NOMO-1 treated with dmso at 0.1 percent for 144 hours (cell line): Measurements from ENCODE around the gene EYS.

Source experiments
- DNase-seq: peaks from one replicate; lab custom pipeline; 2025; ENCODE audit not compliant: unreplicated experiment; lab: John Stamatoyannopoulos, UW

The EYS gene

DNA sequence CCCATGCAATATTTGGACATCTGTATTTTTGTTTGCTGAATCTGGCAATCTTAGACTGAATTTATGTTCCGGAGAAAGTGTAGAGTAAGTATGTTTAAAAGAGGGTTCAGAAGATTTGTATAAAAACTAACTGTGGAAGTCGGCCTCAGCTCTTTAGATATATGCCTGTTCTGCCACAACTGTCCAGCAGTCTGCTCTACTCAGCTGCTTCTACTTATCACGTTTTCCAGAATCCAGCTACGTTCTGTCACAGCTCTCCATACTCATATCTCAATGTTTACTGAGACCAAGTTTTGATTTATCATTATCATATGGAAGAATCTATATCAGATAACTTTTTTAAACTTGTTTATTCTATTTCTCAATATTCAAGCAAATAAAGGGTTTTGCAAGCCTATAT is 721.3 kb downstream of the EYS start:
- DNase-seq = no peak

DNA sequence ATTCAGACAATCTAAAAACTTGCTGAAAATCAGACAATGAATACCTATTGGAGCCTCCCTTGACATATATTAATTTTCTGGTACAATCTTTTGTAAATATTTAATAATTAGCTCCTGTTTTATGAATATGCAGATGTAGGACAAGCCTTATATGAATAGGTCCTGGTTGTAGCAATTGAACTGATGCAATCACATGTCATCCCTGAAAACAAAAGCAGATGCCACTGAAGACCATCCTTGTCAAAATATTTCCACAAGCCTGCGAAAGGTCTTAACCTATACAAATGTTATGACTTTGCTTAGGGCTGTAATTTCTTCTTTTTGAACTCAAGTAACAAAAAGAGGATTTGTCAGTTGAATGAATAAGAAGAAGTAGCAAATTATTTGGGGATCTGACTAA is 722.1 kb downstream of the EYS start:
- DNase-seq = no peak

DNA sequence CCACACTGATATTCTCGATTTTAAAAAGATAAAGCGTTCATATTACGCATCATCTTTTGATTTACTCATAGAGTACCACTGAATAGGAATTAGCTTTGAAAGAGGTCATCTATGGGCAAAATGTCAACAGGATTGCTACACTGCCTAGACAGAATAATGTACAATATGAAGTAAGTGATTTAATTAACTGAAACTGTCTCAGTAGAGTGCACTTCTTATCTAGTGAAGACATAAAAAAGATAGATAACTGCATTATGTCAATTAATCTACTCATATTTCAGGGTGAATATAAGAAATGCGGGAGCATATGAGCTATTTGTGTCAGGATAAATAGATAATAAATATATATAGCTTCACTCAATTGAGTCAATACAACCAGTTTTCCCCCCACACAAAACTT is 723.9 kb downstream of the EYS start:
- no peak for DNase-seq

DNA sequence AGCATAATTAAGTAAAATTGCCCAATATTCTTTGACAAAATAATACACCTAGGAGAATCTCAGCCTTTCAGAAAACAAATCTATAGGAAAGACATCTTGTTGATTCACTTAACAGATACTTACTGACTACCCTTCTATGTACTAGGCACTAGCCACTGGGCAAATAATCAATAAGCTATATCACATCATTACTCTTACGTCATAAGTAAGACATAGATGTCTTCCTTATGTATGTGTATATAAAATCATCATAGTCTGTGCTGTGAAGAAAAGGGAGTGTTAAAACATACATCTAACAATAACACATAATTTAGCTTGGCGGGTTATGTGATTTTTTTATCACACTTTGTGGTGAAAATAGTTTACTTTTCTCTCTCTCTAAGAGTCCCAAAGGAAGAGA is 733.9 kb downstream of the EYS start:
- DNase-seq = no peak

DNA sequence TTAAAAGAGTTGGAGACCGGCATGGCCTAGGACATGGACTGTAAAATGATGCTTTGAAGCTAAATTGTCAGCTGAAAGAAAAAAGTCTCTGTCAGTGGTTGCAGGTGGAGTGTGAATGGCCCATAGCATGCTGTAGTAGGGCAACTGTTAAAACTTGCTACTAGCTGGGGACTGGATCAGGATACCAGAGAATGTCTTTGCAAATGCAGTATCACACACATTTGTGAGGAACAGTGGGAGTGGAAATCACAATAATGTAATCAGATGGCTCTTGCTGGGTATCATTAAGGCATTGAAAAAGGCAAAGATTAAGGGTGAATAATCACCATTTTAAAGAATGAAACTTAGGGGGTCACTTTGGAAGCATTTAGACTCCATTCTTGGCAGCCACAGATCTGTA is 737.9 kb downstream of the EYS start:
- no peak for DNase-seq

DNA sequence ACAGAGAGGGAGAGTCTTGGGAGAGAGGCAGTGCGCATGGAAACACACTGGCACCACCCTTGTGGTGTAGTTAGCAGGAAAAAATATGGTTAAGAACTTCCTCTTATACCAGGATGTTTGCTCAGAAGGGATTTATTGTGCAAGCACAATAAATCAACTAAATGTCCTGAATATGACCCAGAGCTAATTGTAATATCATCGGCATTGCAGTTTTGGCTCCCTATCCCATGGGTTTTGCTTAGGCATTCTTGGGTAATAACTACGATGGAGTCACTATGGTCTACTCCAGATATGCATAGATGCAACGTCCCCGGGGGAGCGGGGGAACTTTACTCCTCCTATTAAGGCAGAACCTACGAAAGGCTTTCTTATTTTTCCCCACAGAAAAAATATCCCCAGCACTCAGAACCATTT is 751.6 kb downstream of the EYS start:
- peak; percentile 64 for DNase-seq

DNA sequence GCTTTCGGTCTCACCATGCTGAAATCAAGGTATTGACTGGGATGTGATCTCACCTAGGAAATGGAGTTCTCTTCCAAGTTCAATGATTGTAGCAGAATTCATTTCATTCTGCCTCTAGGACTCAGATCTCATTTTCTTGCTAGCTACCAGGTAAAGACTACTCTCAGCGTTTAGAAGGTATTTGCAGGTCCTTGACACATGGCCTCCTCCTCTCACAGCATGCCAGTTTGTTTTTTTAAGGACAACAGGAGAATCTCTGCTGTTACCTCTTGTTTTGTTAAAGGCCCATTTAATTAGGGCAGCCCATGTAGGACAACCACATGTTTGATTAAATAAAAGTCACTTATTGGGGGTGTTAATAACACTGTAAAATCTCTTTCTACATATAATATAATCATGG is 757.8 kb downstream of the EYS start:
- DNase-seq = no peak

DNA sequence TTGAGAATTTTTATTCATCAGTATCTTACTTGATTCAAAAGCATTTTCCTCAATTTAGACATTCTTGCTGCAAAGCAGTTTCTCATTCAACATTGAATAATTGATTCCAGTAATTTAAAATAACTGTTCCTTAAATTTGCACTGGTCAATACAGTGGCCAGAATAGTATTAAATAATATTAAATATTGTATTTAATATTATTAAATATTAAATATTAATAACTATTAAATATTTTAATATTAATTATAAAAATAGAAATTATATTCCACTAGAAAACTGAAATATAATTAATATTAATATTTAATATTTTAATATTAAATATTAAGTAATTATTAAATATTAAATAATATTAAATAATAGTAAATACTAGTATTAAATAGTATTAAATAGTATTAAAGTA is 758.8 kb downstream of the EYS start:
- no peak for DNase-seq

DNA sequence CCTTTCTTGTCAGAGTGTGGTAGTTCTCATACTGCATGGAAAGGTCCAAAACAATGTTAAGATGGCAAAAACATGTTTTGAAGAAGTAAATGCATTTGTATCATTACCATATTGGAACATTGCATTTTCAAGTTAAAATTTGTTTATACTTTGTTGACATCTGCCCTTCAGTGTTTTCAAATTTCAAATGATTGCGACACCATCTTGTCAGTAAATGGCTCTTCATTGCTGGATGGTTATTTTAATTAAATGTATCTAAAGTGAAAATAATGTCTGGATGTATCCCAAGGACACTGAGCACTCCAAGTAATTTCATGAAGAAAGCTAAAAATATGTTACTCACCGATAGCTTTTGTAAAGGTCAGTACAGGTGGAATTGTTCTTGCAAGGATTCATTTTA is 761.6 kb downstream of the EYS start:
- DNase-seq = no peak

DNA sequence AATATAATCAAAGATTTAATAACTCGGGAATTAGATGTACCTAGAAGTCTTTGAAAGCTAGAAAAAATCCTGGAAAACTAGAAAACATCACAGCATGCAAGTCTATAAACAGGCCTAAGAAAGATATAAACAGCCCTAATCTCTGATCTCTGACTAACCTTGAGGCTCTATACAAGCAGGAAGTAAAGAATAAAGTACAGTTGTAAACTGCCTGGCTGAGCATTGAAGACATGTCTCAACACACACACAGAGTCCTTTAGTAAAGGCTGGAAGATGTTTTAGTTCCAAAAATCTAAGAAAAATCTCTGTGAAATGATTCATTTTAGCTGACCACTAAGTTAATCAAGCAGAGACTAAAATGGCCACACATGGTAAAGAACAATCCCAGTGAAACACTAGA is 774.5 kb downstream of the EYS start:
- DNase-seq = no peak

DNA sequence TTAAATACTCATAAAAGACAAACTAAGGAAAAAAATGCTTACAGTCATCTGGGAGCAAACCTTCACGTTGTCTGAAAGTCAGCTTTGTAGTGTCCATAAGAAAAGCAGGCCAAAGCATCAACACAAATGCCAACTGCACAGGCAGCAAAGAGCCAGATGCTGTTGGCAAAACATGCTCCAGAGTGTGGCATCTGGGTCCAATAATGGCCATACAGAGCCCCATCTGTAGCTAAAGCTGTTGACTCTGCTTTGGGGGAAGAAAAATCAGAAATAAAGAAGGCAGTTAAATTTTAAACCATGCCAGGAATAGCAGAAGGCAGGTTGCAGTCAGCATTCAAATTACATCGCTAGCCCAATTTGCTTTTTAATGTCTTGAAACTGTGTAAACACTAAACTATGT is 776.3 kb downstream of the EYS start:
- DNase-seq = no peak

DNA sequence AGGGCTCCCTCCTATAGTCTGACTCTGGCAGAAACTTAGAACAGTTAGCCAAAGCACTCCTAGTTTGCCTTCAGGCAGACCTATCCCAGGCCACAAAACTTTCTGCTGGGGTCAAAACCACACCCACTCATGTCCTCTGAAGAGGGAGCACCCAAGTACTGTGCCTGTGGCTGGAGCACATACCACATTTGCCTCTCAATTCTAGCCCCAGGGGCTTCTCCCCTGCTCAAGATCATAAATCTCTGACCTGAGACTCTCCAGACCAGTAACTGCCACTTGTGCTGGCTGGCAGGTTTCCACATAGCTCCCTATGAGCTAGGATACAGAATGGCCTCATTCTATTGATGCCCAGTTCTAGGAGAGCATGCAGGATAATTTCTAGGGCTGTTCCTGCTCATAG is 781.0 kb downstream of the EYS start:
- DNase-seq = no peak

DNA sequence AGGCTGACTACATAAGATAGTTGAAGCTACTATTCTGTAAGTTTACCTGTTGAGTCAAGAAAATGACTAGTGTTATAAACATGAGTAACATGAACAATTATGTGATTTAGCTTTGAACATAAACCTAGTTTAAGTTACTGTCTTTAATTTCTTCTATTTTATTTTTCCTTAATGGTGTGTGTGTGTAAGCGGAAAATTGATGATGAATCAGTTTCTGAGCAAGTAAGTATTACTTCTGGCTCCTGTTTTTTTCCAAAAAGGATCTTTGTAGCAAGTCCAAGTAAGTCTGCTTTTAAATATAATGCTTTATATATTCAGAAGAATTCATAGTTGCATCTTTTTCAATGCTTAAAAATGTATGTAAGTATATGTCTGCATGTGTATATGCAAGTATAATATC is 786.8 kb downstream of the EYS start:
- no peak for DNase-seq

DNA sequence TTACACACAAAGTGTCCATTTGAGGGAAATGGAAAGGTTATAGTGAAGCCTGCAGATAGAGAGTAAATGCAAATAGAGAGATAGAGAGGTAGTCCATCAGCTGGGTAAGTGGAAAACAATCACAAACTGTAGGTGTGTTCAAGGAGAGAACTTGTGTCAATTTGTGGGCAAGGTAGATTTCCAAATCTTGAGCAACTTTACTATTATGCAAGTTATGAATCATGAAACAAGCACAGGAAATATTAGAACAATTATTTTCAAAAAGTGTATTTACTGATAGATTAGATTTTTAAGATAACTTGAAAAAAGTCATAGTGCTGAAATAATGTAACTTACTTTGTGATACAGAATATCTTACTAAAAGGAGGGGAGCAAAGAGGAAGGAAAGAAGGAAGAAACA is 792.9 kb downstream of the EYS start:
- DNase-seq = no peak

DNA sequence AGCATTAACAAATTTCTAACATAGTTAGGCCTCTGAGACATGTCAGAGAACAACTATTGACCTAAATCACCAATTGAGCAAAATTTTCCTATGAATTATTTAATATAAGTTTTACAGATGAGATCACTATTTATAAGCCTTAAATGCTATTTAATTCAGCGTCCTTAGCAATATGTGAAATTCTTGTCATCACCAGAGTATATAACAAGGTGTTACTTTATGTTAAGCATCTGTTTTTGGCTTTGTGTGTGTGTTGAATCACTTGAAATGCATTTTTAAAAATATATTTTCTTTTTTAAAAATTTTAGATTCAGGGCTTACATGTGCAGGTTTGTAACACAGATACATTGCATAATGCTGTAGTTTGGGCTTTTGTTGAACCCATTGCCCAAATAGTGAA is 794.1 kb downstream of the EYS start:
- no peak for DNase-seq

DNA sequence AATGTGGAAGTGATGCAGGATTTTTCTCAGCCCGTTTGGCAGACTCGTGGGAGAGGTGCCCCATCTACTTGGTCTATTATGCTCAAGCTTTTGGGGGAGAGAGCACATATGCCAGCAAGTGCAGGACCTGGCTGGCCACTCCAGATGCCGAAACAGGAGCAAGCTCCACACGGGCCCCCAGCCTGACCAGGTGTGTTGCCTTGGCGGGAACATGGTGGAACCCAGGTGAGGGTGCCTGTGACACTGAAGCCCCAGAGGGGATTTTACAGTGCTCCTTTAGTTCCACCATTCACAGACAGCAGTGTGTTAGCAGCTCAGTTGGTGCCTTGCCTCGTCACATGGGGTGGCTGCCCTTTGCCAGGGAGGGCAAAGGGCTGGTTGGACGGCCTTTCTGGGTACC is 798.9 kb downstream of the EYS start:
- DNase-seq = no peak

DNA sequence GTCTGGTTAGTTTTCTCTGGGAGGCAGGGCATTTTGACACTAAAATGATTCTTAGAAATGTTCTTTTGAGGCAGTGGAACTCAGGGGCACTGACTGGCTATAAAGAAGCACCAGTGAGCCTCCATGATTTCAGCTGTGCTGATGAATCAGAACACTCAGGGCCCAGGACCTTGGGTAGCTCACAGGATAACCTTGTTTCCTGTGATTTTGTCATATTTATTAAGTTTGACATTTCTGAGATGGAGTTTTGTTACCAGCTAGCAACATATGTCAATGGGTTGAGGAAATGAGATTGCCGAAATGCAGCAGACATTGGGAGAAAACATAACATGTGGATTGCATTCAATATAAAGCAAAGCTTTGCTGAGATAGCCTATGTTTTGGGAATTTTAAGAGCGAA is 802.4 kb downstream of the EYS start:
- no peak for DNase-seq

DNA sequence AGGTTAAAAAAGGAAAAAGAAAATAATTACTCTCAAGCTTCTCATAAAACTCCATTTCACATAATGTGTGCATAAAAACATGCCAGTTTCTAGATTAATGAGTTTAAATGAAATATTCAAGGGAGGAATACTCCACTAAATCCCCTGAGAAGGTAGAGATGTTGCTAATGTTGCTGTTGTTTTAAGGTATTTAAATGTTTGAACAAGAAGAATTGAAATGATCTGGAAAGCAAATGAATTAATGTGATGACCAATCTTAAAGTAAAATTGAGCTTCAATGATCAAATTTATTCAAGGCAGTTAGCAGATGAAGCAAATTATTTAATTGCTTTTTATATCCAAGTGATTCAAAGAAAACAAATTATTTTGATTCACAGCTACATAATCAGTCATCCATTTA is 804.4 kb downstream of the EYS start:
- no peak for DNase-seq

DNA sequence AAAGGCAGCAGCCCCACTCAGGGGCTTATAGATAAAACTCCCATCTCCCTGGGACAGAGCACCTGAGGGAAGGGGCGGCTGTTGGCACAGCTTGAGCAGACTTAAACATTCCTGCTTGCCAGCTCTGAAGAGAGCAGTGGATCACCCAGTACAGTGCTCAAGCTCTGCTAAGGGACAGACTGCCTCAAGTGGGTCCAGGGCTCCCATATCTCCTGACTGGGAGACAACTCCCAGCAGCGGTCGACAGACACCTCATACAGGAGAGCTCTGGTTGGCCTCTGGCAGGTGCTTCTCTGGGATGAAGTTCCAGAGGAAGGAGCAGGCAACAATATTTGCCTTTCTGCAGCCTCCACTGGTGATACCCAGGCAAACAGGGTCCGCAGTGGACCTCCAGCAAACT is 810.1 kb downstream of the EYS start:
- no peak for DNase-seq

DNA sequence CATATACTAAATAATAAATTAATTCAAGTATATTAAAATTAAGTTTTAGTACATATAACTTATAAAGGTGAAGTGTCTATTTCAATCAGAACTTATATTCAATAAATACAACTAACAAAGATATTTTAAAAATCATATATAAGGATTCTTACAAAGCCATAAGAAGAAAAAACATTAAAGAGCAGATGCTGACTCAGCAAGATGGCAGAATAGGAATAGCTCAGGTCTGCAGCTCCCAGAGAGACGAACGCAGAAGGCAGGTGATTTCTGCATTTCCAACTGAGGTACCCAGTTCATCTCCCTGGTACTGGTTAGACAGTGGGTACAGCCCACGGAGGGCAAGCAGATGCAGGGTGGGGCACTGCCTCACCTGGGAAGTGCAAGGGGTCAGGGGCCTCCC is 811.1 kb downstream of the EYS start:
- DNase-seq = no peak

DNA sequence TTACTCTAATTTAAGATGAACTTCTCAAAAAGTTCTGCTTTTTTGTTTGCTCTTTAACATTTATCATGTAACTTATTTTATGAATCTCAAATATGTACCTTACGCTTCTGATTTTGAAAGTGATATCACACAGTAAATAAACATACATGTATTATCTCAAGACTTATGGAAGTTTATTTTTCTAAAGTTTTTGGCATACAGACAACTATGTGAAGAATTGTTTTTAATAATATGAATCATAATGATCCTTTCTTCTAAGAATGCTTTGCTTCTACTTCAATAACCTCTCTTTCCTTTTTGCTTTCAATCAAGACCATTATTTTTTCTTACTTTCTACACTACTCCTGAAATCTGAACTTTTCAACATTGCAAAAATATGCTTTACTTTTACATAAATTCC is 816.4 kb downstream of the EYS start:
- DNase-seq = no peak

DNA sequence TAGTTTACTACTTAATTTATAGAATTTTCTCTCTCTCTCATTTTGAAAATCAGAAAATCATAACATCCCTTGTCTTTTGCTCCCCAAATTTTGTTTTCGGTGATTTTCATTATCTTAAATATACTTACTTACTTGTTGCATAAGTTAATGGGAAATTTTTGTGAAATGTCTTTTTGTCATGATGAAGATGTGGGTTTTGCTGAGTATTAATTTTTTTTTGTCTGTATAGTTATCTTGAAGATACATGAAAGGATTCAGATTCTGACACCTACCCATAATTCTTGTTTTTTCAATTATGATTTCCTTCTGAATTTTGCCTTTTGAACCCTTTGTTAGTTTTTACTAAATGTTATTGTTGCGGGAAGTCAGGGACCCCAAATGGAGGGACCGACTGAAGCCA is 817.9 kb downstream of the EYS start:
- no peak for DNase-seq

DNA sequence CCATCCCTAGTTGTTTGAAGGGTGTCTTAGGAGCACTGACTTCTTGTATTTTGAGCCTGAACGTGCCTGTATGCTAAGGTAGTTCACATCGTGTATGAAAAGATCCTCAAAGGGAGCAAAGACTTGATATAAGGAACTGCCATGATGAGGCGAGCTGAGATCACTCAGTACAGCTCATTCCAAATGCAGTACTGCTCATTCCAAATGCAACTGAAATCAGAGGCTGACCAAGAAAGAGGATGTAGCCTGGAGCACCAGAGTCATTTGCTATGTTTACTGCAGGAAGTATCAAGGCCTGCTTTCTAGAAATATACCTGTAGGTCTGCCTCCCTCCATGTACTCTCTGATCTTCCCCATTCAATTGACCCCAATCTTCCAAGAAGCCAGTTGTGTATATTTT is 832.2 kb downstream of the EYS start:
- DNase-seq = no peak

DNA sequence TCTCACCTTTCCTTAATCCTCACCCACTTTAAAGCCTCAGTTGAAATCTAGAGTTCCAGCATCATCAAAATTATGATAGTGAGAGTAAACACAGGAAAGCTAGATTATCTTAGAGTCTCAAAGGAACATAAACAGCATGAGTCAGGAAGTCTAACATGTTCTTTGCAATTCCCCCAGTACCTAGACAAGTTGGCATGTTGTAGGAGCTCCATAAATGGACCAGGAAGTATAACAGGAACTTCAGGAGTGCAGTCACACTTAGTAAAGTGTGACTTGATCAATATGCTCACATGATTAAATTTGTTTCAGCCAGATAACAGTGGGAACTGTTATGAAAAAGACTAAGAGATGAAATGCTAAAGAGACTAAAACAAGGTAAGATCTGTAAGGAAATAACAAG is 834.4 kb downstream of the EYS start:
- no peak for DNase-seq
